ENCODE measurements around the gene ATP8B4. TPM values are rescaled to one million over a fixed set of nuclear protein-coding genes. Genes with fewer than 3 reads are reported as not detected.

ATP8B4 gene
- total RNA-seq, 1 experiment from 2014 or later = not detected

GRCh38 chr15:49895347-49896223 lies 223.4 kb downstream of the ATP8B4 start:
- Histone ChIP-seq H4K20me1 (ENCODE audit: low read length) (no peaks in the 10 kb centered on the region), H3K27ac (ENCODE audit: low read length) (no peak overlapping the region), H3K4me1 (ENCODE audit: insufficient read depth, low read length) (peaks cover 16% of the 10 kb centered on the region), H3K9ac (ENCODE audit: low read length) (no peak overlapping the region), H3K9me2 (replicated peaks; ENCODE audit: low read length) (no peaks in the 10 kb centered on the region), H3K9me3 (ENCODE audit: low read length) (no peaks in the 10 kb centered on the region), H3K27me3 (ENCODE audit: low read length) (no peaks in the 10 kb centered on the region), H3F3A (ENCODE audit: low read length, unreplicated experiment) (no peaks in the 10 kb centered on the region), H3K79me2 (ENCODE audit: low read length) (no peaks in the 10 kb centered on the region), H3K4me3 (ENCODE audit: low read length) (no peak overlapping the region), H2AFZ (ENCODE audit: low read length) (no peak overlapping the region), H3K36me3 (ENCODE audit: low read depth, low read length) (no peaks in the 10 kb centered on the region), H3K4me2 (ENCODE audit: low read length) (no peak overlapping the region)
- CTCF ChIA-PET = no interaction called here
- ATAC-seq (no peak), DNase-seq (no peak)
- TF ChIP-seq EZH2phosphoT487 (IDR thresholded peaks at IDR 0.05; ENCODE audit: borderline replicate concordance, low read length) = no peak
- no peak for TF ChIP-seq EZH2 (IDR thresholded peaks at IDR 0.05; ENCODE audit: low read length, unreplicated experiment)
- no peak for TF ChIP-seq CTCF (conservative IDR thresholded peaks at IDR 0.05; ENCODE audit: low read depth, low read length)
- BruUV-seq (replicated peaks) = no TSS peak
- intact Hi-C loops (cut with micrococcal nuclease) = no loop called here
- POLR2A ChIA-PET (ENCODE audit: unreplicated experiment) = interaction anchor here (0.7 kb wide), 1 partner anchor 522 kb away, joined by 3 read pairs; no protein-coding TSS in a partner anchor

GRCh38 chr15:49890689-49891088 lies 228.3 kb downstream of the ATP8B4 start:
- no peaks in the 10 kb centered on the region for H3K9me3 ChIP-seq (ENCODE audit: low read length)

More at GRCh38 chr15:49890689-49891088, 228.3 kb downstream of the ATP8B4 start:
- Histone ChIP-seq H3K79me2 (ENCODE audit: low read length) (no peaks in the 10 kb centered on the region), H2AFZ (ENCODE audit: low read length) (no peak overlapping the region), H3K4me3 (ENCODE audit: low read length) (no peak overlapping the region), H3K27ac (ENCODE audit: low read length) (no peak overlapping the region), H3K9me2 (replicated peaks; ENCODE audit: low read length) (no peaks in the 10 kb centered on the region), H3K27me3 (ENCODE audit: low read length) (no peaks in the 10 kb centered on the region), H3K9ac (ENCODE audit: low read length) (no peak overlapping the region), H4K20me1 (ENCODE audit: low read length) (no peaks in the 10 kb centered on the region), H3K36me3 (ENCODE audit: low read depth, low read length) (no peaks in the 10 kb centered on the region), H3F3A (ENCODE audit: low read length, unreplicated experiment) (no peaks in the 10 kb centered on the region), H3K4me1 (ENCODE audit: insufficient read depth, low read length) (no peaks in the 10 kb centered on the region), H3K4me2 (ENCODE audit: low read length) (no peak overlapping the region)
- intact Hi-C loops (cut with micrococcal nuclease) = no loop called here
- ChIA-PET CTCF (no interaction called here), POLR2A (ENCODE audit: unreplicated experiment) (no interaction called here)
- no peak for DNase-seq
- ATAC-seq = no peak
- BruUV-seq (replicated peaks) = no TSS peak
- TF ChIP-seq EZH2phosphoT487 (IDR thresholded peaks at IDR 0.05; ENCODE audit: borderline replicate concordance, low read length) (no peak), EZH2 (IDR thresholded peaks at IDR 0.05; ENCODE audit: low read length, unreplicated experiment) (no peak), CTCF (conservative IDR thresholded peaks at IDR 0.05; ENCODE audit: low read depth, low read length) (no peak)

All from PC-3 (cell line).